HG02943 (cell line): ENCODE data around the gene SIM1.

Experiments
- ATAC-seq: cut with Tn5 transposase; IDR thresholded peaks from one replicate; pipeline ENCODE4 v1.9.1; 2021; ENCODE audit warnings: mild to moderate bottlenecking, low read depth, moderate library complexity; ENCODE audit not compliant: unreplicated experiment

SIM1 gene, protein sequence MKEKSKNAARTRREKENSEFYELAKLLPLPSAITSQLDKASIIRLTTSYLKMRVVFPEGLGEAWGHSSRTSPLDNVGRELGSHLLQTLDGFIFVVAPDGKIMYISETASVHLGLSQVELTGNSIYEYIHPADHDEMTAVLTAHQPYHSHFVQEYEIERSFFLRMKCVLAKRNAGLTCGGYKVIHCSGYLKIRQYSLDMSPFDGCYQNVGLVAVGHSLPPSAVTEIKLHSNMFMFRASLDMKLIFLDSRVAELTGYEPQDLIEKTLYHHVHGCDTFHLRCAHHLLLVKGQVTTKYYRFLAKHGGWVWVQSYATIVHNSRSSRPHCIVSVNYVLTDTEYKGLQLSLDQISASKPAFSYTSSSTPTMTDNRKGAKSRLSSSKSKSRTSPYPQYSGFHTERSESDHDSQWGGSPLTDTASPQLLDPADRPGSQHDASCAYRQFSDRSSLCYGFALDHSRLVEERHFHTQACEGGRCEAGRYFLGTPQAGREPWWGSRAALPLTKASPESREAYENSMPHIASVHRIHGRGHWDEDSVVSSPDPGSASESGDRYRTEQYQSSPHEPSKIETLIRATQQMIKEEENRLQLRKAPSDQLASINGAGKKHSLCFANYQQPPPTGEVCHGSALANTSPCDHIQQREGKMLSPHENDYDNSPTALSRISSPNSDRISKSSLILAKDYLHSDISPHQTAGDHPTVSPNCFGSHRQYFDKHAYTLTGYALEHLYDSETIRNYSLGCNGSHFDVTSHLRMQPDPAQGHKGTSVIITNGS

DNA sequence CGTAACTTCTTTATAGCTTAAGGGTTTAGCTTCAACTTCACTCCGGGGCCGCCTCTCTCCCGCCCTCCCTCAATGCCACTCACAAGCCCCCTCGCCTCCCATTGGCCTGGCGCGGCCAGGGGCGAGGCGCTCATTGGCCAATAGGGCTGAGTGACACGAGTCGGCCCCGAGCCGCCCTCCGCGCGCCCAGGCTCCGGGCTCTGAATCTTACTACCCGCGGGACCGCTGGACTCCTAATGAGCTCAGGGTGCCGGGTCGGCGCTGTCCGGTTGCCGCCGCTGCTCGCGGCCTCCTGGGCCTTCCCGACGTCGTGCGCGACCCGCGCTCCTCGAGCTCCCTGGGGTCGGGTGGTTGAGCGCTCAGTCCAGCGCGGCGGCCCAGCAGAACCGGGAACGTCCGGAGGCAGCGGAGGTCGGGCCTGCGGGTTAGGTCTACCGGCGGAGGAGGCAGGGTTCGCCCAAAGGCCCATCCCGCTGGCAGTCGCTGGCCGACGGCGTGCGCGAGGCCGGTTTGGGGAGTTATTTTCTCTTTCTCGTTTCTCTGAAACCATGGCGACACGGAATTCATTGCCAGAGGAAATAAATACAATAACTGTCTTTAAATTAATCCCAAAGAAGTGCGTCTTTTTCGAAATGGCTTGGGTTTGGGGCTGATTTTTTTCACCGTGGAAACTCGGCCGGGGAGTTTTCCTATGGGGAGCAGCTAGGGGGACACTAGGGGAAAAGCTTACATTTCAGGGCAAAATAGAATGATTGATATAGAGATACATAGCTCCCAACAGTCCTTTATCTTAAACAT, at the start of gene SIM1:
SIM1 (minus strand) TSS at position 19 of the 798 bp plus-strand sequence. CDS start 1,453 bp downstream, outside the sequence.
- no peak for ATAC-seq

DNA sequence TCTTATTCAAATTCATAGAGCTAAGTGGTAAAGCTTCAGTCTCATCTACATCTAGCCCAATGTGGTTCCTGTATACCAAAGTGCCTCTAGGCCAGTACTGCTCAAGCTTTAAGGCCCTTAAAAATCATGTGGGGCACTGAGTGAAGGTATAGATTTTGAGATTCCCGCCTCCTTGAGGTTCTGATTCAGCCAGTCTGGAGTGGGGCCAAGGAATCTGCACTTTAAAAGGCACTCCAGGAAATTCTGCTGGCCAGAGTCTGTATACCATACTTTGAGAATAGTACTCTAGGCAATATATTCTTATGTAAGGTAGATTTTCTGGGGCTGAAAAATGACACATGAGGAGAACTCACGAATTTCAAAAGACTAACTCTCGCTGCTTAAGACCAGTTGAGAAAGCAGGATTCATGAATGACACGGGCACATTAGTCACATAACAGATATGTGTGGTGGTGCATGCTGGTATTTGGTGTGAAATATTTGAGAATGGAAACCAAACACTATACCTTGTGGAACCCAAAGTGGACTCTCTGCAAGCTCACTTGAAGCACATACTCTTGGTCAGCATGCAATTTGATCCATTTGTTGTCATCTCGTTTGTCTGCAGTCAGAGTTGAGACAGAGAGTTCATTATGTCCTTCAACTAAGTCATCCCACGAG, 47.6 kb upstream of the SIM1 start:
- ATAC-seq: no peak

DNA sequence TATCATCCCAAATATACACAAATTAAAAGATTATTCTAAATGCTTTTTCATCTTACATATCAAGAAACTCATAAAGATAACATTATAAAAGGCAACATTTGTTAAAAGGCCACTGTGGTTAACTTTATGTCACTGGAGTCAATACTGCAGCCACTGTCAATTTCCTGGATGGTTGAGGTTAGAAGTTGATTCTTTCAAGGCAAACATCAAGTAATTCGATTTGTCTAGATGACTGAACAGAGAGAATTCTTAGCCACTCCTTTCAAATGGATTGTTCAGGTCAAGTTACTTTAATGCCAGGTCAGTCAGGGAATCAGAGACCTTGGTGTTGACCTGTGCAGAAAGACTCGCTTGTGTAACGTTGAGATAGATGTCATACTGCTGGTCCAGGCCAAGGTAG, 44.4 kb upstream of the SIM1 start:
- ATAC-seq: no peak

DNA sequence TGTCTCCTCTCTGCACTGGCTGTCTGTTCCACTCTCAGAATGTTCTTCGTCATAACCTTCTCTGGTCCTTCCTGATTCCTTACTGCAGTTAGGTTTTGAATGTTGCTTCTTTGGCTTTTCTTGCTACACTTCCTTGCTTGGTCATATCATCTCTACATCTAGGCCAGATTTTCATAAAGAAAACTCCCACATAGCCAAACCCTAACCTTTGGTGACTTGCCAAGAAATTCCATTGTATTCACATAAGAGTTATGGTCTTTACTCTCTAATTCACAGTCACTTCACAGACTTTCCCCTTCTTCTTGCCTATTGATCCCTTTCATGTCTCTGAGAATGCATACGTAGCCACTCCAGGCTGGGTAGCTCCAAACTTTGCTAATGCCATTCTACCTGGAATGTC, 41.9 kb upstream of the SIM1 start:
- ATAC-seq: no peak

DNA sequence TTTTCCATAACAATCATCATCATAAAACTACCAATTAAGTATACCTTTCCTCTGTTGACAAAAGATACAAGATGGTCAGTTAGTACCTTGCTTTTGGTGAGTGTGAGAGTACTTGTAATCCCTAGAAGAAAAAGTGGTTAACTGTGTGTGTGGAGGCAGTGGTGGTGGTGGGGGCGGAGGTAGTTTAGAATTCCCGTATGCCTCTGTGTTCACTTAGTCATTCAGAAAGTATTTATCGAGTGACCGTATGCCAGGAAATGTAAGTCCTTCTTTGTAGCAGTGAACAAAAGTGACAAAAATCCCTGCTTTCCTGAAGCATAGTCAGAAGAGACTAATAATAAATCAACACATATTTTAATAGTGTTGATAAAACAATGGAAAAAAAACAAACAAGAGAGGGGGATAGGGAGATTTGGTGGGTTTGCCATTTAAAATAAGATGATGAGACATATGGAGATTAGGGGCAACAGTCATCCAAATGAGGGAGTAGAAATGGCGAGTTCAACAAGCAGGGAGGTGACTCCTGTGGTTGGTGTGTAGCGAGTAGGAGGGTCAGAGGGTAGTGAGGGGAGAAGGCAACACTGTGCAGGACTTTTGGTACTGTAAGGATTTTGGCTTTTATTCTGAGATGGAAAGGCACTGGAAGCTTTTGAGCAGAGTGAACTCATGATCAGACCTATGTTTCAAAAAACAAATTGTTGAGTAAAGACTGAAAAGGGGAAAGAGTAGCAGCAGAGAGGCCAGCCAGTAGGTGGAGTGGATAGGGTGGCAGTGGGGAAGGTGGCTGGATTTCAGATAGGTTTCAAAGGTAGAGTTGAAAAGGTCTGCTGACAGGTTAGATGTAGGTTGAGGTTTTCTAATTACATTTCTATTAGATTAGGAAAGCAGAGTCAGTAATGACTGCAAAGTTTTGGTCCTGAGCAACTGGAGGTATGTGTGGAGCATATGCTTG, 40.3 kb upstream of the SIM1 start:
- no peak for ATAC-seq

DNA sequence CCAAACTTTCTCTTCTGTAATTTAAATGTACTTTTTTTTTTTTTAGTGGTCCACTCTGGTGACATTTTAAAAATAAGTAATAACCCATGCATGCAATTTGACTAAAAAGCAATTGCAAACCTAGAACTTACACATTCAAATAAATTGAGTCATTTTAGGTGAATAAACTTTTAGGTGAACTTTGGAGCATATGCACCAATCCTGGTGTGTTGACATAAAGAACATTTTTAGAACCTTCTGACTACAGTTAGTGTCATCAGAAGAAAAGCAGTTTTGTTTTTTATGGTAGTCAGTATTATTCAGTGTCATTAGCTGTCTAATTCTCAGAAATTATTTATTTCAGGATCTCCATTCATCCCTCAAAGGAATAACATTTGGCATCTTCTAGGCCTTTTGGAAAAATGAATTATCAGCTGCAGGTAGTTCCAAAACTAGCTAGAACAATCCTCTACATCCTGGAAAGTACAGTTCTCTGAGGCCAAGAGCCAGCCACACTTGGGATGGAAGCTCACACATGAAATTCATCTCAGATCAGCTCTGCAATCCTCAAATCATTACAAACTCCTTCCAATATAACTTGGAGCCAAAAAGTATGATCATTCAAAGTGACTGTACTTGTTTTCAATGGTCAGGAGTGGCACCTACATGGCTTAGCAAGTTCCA, 38.5 kb upstream of the SIM1 start:
- no peak for ATAC-seq

DNA sequence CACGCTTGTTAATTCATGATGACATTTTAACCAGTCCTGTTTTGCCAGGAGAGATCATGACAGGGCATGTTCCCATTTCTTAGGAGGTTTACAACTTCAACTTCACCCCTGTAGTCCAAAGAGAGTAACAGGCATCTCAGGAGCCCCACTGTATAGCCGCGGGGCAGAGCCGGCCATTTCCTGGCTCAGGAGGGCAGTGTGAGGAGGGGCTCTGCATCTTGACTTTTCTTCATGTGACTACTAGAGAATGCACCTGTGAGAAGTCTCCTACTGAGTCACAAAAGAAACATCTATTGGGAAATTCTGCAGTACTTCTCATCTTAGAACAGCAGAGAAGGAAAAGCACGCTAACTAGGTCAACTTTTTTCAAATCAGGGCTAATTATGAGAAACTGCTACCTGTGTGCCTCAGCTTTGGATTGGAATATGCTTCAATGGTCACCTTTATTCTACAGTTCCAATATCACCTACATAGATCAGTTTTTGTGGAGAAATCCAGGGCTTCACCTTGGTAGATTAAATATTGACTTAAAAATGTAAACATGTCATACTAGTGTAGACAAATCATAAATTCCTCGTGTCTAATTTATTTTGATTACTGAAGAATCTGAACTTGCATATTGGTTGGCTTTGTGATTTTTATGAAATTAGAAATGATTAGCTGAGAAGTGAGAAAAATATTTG, 28.6 kb upstream of the SIM1 start:
- no peak for ATAC-seq

DNA sequence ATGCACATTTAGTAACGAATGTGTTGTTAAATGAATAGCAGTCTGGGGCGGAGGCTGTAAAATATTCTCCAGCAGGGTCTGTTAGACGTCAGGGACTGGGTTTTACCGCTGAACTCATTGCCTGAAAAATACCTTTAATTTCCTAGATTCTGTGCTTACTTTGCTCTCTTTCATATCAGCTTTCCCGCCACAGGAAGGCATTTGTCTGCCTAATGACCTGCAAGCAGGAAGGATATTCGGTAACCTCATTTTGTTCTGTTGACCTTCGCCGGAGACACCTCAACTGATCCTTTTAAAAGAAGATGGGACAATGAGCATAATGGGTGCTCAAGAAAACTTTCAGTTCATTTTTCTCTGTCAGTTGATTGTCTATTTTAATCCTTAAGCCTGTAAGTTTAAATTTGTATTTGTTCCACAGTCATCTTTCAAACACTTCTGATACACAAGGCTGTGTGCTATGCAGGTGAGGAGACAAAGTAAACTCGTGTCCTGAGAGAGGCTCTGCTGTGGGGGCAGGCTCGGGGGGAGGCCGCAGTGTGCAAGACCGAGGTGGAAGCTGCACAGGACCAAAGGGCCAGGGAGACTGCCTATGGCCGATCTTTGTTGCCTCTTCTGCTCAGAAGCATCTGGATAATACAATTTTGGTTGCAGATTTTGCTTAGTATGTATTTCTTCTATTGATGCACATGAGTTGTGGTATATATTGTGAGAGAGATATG, 27.4 kb upstream of the SIM1 start:
- ATAC-seq: no peak

DNA sequence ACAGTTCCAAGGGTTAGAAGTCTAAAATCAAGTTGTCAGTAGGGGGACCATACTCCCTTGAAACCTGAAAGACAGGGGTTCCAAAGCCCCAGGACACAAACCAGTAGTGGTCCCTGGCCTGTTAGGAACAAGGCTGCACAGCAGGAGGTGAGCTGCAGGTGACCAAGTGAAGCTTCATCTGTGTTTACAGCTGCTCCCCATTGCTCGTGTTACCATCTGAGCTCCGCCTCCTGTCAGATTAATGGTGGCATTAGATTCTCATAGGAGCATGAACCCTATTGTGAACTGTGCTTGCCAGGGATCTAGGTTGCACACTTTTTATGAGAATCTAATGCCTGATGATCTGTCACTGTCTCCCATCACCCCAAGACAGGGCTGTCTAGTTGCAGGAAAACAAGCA, 25.3 kb upstream of the SIM1 start:
- ATAC-seq: no peak

DNA sequence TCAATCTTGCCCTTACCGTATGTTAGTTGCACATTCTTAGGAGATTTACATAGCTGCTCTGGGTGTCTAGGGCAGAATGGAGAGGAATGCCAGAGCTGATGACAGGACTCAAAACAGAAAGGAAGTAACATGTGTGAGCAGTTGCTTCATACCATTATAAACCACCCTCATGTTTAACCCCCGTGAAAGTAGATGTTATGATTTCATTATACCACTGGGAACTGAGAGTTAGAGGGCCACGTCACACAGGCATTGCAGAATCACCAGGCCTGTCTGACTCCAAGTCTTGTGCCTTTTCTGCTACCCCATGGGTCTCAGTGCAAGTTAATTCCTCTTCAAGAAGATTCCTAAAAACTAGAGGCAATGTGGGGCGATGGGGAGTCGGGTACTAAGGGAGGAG, 23.5 kb upstream of the SIM1 start:
- ATAC-seq: no peak

DNA sequence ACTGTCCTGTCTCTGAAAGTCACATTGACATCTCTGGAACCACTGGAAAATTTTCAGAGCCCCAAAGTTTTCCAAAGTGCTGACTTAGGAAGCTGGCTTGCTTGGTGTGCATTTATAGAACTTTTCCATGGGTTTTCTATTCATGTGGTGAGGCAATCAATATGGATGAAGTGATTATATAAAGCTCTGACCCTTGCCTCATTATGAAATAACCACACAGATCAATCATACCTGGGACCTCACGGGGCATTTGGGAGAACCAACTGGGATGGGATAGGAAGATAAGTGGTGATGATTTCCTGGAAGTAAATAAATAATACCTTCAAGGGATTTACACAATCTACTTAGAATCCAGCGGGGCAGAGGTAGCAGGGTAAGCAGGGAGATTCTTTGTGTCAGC, 22.9 kb upstream of the SIM1 start:
- no peak for ATAC-seq

DNA sequence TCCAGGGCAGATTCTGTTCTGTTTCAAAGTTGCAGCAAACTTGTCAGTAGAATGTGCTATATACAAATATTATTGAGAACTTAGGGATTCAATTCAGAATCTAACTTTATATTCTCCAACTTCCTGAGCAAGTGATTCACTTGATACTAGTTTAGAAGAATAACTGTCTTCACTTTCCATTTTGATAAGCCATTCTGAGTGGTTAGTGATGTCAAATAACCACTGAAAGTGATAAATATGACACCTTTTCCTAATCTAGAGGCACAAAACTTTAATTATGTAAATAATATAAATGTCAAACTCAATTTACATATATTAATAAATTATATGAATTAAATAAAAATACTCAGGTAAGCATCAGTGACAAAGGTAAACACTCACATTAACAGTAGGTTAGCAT, 20.5 kb upstream of the SIM1 start:
- ATAC-seq: no peak

DNA sequence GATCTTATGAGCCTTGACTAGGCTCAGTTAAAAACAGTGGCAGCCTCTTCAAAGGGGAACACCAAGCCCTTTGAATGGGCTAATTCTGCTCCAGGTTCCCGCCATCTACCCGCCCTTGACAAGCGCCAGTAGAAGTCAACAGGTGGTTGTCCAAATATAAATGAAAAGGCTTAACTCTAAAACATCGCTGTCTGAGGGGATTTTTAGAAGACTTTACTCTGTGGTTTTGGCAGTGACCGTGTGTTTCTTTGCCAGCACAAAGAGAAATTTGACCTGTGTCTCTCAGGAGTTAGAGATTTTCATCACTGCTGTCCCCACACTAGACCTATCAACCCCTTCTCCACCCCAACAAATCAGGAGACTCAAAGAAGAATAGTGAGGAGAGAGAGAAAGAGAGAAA, 19.8 kb upstream of the SIM1 start:
- no peak for ATAC-seq

DNA sequence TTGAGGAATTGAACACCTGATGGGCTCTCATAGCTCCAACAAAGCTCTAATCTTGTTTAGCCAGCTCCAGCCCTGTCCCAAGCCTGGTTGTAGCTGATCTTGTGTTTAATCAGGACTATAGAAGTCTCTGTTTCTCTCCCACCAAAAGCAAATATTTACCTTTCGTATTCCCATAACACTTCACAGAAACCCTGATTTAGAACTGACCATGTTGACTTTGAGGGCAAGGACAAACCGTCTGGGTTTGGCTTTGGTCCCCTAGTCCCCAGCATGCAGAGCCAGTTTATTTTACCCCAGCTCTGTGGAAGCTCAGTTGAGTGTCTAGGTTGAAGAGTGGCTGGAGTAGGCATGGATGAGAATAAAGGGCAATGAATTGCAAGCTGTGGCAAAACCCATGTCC, 18.0 kb upstream of the SIM1 start:
- no peak for ATAC-seq

DNA sequence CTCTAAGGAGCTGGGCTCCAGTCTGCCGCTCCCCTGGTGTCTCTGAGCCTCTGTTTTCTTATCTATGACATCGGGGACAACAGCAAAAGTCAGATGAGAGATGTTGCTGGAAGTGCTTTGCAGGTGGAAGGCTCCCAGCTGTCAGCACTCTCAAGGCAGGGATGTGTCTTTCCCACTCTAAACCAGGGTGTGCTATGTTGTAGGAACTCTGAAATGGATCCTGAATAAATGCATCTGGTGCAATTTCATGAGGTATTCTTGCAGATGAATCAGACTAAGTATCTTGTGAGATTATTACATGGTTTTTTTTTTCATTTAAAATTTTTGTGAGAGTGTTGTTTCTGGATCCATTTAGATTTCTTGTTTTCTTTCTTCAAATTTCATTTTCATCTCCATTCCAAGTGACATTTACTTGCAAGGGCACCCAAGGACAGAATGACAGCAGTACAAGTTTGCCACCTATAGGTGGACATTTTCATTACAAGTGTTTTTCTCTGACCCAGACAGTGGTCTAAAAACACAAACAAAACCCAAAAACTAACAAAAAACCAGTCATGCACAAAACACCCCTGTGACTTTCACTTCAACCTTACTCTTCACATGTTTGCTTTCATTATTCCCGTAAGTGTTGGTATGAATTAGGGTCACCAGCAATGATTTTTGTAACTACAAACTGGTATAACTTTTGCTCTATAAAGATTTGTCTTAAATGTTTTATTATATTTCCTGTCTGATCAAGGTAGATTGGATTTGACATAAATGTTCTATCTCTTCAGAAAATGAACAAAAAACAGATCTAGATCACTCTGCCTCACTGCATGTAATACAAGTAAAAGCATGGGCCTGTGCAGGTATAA, 14.7 kb upstream of the SIM1 start:
- ATAC-seq: no peak

DNA sequence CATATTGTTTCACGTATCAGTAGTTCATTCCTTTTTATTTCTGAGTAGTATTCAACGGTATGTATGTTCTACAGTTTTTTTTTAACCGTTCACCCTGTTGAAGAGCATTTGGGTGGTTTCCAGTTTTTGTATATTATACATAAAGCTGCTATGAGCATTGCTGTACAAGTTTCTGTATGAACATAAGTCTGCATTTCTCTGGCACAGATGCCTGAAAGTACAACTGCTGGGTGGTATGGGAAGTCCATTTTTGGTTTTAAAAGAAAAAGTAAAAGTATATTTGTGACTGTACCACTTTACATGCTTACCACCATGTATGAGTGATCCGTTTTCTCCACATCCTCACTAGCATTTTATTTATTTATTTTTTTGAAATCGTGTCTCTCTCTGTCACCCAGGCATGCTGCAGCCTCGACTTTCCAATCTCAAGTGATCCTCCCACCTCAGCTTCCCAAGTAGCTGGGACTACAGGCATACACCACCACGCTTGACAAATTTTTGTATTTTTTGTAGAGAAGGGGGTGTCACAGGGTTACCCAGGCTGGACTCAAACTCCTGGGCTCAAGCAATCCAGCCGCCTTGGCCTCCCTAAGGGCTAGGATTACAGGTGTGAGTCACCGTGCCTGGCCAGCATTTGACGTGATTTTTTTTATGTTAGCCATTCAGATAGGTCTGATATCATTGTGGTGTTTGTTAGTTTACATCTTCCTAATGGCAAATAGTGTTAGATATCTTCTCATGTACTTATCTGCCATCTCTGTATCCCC, 11.0 kb upstream of the SIM1 start:
- peak; percentile 60 for ATAC-seq
